HL-60 (cell line): ENCODE data around the gene MSI2.
"Not testable (repeated sequence)": the region's sequence is repeated elsewhere in the genome, so short reads cannot be mapped to it uniquely, and the experiment has no call there.

Experiments used
- DNase-seq, 2 experiments: peaks; one replicate each; pipeline ENCODE4 v3.0.0-alpha.2; 2010 to 2020; ENCODE audit warnings: low read depth in 1 of 2, low spot score in 1 of 2
- H3K27ac ChIP-seq: fragments of 250-450 bp; sonication (Bioruptor Pico); replicated peaks from 2 replicates; pipeline ENCODE4 v1.5.1; 2020; ENCODE audit warnings: mild to moderate bottlenecking, moderate library complexity
- H3K27me3 ChIP-seq: fragments of 250-450 bp; sonication (Bioruptor Pico); 2 replicates; pipeline ENCODE4 v1.5.1; 2021; ENCODE audit warnings: mild to moderate bottlenecking, moderate library complexity; ENCODE audit not compliant: insufficient read depth, poor library complexity, severe bottlenecking
- H3K4me3 ChIP-seq: replicated peaks from 2 replicates; pipeline ENCODE4 v1.5.1; 2011; ENCODE audit warnings: mild to moderate bottlenecking, control low read depth, low read length; ENCODE audit not compliant: insufficient read depth
- CTCF ChIP-seq: IDR thresholded peaks from one replicate; pipeline ENCODE4 v1.5.1; 2011; ENCODE audit warnings: low read length, control low read depth, inconsistent platforms; ENCODE audit not compliant: insufficient read depth
- GABPA ChIP-seq: IDR thresholded peaks from 2 replicates; pipeline ENCODE4 v1.6.1; 2012; ENCODE audit warnings: low read depth
- POLR2AphosphoS5 ChIP-seq: IDR thresholded peaks from 2 replicates; pipeline ENCODE4 v1.6.1; 2012; ENCODE audit warnings: low read depth
- REST ChIP-seq: IDR thresholded peaks from 2 replicates; pipeline ENCODE4 v1.6.1; 2012; ENCODE audit warnings: low read depth; ENCODE audit not compliant: insufficient replicate concordance
- SPI1 ChIP-seq: IDR thresholded peaks from 2 replicates; pipeline ENCODE4 v1.6.1; 2012; ENCODE audit warnings: low read depth, mild to moderate bottlenecking, borderline replicate concordance

MSI2 gene

GRCh38 chr17:57617218-57617617 lies 360.9 kb downstream of the MSI2 start:
- H3K4me3 ChIP-seq = no peak overlapping the region

GRCh38 chr17:57619061-57619937 lies 363.0 kb downstream of the MSI2 start:
- TF ChIP-seq SPI1 (no peak), REST (no peak), POLR2AphosphoS5 (no peak), GABPA (no peak), CTCF (no peak)
- Histone ChIP-seq H3K4me3 (no peak overlapping the region), H3K27me3 (no peaks in the 10 kb centered on the region), H3K27ac (no peak overlapping the region)
- DNase-seq = no peak

More at GRCh38 chr17:57617218-57617617, 360.9 kb downstream of the MSI2 start:
- DNase-seq = no peak
- Histone ChIP-seq H3K27ac (no peak overlapping the region), H3K27me3 (no peaks in the 10 kb centered on the region)
- TF ChIP-seq SPI1 (no peak), GABPA (no peak), CTCF (no peak), REST (no peak), POLR2AphosphoS5 (no peak)

GRCh38 chr17:57620576-57620975 lies 364.3 kb downstream of the MSI2 start:
- TF ChIP-seq POLR2AphosphoS5 (no peak), REST (no peak), CTCF (no peak), GABPA (no peak), SPI1 (no peak)
- no peaks in the 10 kb centered on the region for H3K27me3 ChIP-seq
- H3K4me3 ChIP-seq = no peak overlapping the region
- no peak overlapping the region for H3K27ac ChIP-seq
- no peak for DNase-seq

- H3K27me3 ChIP-seq, DNase-seq, H3K27ac ChIP-seq, H3K4me3 ChIP-seq: not testable (repeated sequence)
Measured at GRCh38 chr17:57621791-57622190, 365.5 kb downstream of the MSI2 start.
